Testis (tissue), 3 donors: ENCODE measurements around the gene MCC. TPM values are rescaled to one million over a fixed set of nuclear protein-coding genes. Genes with fewer than 3 reads are reported as not detected.

Experiments
- DNase-seq: peaks from one replicate; pipeline ENCODE4 v3.0.0-alpha.2; 2019
- H3K27ac ChIP-seq, 2 donors: fragments of 200-600 bp; sonication (generic); one replicate each; pipeline ENCODE4 v1.5.1; 2019
- H3K27me3 ChIP-seq: fragments of 200-600 bp; sonication (generic); one replicate; pipeline ENCODE4 v1.5.1; 2019
- H3K36me3 ChIP-seq: fragments of 200-600 bp; sonication (generic); one replicate; pipeline ENCODE4 v1.5.1; 2017; ENCODE audit warnings: low read depth; ENCODE audit errors: missing control alignments
- H3K4me1 ChIP-seq: fragments of 200-600 bp; sonication (generic); one replicate; pipeline ENCODE4 v1.5.1; 2019
- H3K4me3 ChIP-seq, 2 donors: fragments of 200-600 bp; sonication (generic); one replicate each; pipeline ENCODE4 v1.5.1; 2017 to 2019
- H3K9me3 ChIP-seq: fragments of 200-600 bp; sonication (generic); one replicate; pipeline ENCODE4 v1.5.1; 2017
- CTCF ChIP-seq, 3 experiments: fragments of 450-650 bp in 2 of 3; fragments of 200-600 bp in 1 of 3; sonication (generic) in 1 of 3; IDR thresholded peaks; one replicate each; pipeline ENCODE4 v1.5.1; 2016 to 2019; ENCODE audit warnings: antibody characterized with exemption in 3 of 3, mild to moderate bottlenecking in 2 of 3, moderate library complexity in 1 of 3
- POLR2A ChIP-seq: fragments of 450-650 bp; IDR thresholded peaks from one replicate; pipeline ENCODE4 v1.6.1; 2017; ENCODE audit warnings: antibody characterized with exemption, mild to moderate bottlenecking, moderate library complexity
- WGBS, 2 donors: methylation state at CpG; one replicate each; pipeline ENCODE4 v1.1.5; 2018; 5-methylcytosine and 5-hydroxymethylcytosine counted together
- intact Hi-C: fragments of 100-400 bp; cut with DNase I; formaldehyde crosslinking; loops from one replicate; pipeline ENCODE4 v1.15.1; 2023; ENCODE audit warnings: low total_unique reads
- polyA plus RNA-seq: library from polyadenylated mRNA; stranded (reverse); fragments of 350-450 nt; fragmentation: Illumina TruSeq; extraction: RNeasy Lipid Tissue Mini Kit (QIAGEN cat#74804); gene quantifications from one replicate; pipeline ENCODE4 v1.2.3, GENCODE V29; 2014; ENCODE audit warnings: low read depth, low replicate concordance; ENCODE audit not compliant: insufficient read depth
- total RNA-seq, 2 donors: library from RNA; depleted of rRNA; stranded (reverse); fragments of >200 nt; gene quantifications; one replicate each; pipeline ENCODE4 v1.2.3, GENCODE V29; 2016

The MCC gene
- total and polyA plus RNA-seq, 3 donors from 2014 or later, result 7.1 to 23.7 (median 21.4) TPM

GRCh38 chr5:113340537-113340936 lies 147.7 kb downstream of the MCC start:
- Histone ChIP-seq H3K4me1 (peaks cover 12% of the 10 kb centered on the region), H3K27ac (no peak overlapping the region), H3K4me3 (no peak overlapping the region), H3K9me3 (no peaks in the 10 kb centered on the region), H3K27me3 (no peaks in the 10 kb centered on the region), H3K36me3 (no peaks in the 10 kb centered on the region)
- WGBS, 2 donors, result 56 to 58% methylated on average over 7 of the region's 7 CpGs
- intact Hi-C loops, result no loop called here
- DNase-seq, result no peak
- TF ChIP-seq CTCF (IDR thresholded peaks at IDR 0.05) (no peak), POLR2A (no peak)

DNA sequence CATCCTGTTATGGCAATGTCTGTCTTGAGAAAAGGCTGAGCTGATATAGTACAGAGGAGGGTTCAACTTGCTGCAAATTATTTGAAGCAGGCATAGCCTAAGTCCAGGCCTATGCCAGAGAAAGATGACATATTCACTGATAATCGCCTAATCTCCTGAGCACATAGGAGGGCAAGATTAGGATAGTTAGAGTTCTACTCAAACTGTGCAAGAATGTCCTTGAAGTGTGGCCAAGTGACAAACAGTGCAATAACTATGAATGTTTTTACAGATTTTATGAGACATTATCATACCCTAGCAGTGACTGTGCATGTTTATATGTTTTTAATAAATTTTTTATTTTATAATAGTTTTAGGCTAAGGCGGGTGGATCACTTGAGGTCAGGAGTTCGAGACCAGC lies 149.6 kb downstream of the MCC start:
- peaks cover 12% of the 10 kb centered on the region for H3K4me1 ChIP-seq
- no peak overlapping the region for H3K27ac ChIP-seq
- no peaks in the 10 kb centered on the region for H3K27me3 ChIP-seq
- H3K36me3 ChIP-seq, result no peaks in the 10 kb centered on the region
- no peaks in the 10 kb centered on the region for H3K9me3 ChIP-seq
- TF ChIP-seq CTCF (IDR thresholded peaks at IDR 0.05), result no peak
- no peak for TF ChIP-seq POLR2A
- no peak for DNase-seq
- intact Hi-C loops, result no loop called here
- 53% methylated on average over 3 of the region's 3 CpGs for WGBS, 2 donors
- H3K4me3 ChIP-seq, result no peak overlapping the region

GRCh38 chr5:113337515-113338415 lies 150.5 kb downstream of the MCC start:
- H3K27ac ChIP-seq, result no peak overlapping the region
- no peaks in the 10 kb centered on the region for H3K27me3 ChIP-seq
- intact Hi-C loops, result no loop called here
- H3K36me3 ChIP-seq, result no peaks in the 10 kb centered on the region
- TF ChIP-seq POLR2A (no peak), CTCF (IDR thresholded peaks at IDR 0.05) (no peak)
- H3K4me1 ChIP-seq, result peaks cover 12% of the 10 kb centered on the region
- no peak overlapping the region for H3K4me3 ChIP-seq
- H3K9me3 ChIP-seq, result no peaks in the 10 kb centered on the region
- WGBS, 2 donors, result 81 to 91% methylated on average over 6 of the region's 6 CpGs
- no peak for DNase-seq

- H3K27ac ChIP-seq, result no peak overlapping the region
- WGBS, 2 donors, result 64 to 68% methylated on average over 4 of the region's 4 CpGs
- no peak overlapping the region for H3K4me3 ChIP-seq
- intact Hi-C loops, result no loop called here
- peak; percentile 36 for DNase-seq
- no peaks in the 10 kb centered on the region for H3K9me3 ChIP-seq
- peaks cover 12% of the 10 kb centered on the region for H3K4me1 ChIP-seq
- TF ChIP-seq CTCF (IDR thresholded peaks at IDR 0.05) (peak in 1 of 3 experiments; percentile 20), POLR2A (no peak)
- H3K36me3 ChIP-seq, result no peaks in the 10 kb centered on the region
- H3K27me3 ChIP-seq, result no peaks in the 10 kb centered on the region
These were observed 151.3 kb downstream of the MCC start for GRCh38 chr5:113336975-113337374.

DNA sequence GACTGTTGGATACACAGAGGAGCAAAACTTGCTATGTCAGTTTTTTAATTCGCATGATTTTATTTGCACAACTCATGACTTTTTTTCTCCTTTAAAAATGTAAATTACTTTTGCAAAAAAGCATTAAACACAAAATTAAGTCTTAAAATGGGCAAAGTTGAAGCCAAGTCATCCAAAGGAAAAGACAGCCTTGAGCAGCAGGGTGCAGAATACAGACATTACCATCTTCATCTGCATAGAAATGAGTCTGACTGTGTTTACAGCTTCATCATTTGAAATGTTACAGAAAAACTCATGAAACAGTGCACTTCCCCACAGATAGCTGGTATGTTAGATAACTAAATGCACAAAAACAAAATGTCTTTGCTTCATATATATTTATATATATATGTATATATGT lies 154.8 kb downstream of the MCC start:
- Histone ChIP-seq H3K27me3 (no peaks in the 10 kb centered on the region), H3K4me3 (no peak overlapping the region), H3K27ac (no peak overlapping the region), H3K9me3 (no peaks in the 10 kb centered on the region), H3K36me3 (no peaks in the 10 kb centered on the region), H3K4me1 (peaks cover 5% of the 10 kb centered on the region)
- WGBS, 2 donors, result 81 to 86% methylated on average over 1 of the region's 1 CpG
- intact Hi-C loops, result no loop called here
- TF ChIP-seq POLR2A, result no peak
- TF ChIP-seq CTCF (IDR thresholded peaks at IDR 0.05), result no peak
- DNase-seq, result no peak
